Measurements from ENCODE around the gene C16orf46.

GRCh38 chr16:81076566-81077075, 417 bp downstream of the C16orf46 start:
- TF ChIP-seq CTCF (conservative IDR thresholded peaks at IDR 0.05; ENCODE audit: low read length) (no peak), EZH2phosphoT487 (IDR thresholded peaks at IDR 0.05; ENCODE audit: borderline replicate concordance) (no peak)
